WTC11 (cell line): ENCODE data around the gene TMEM179. TPM values are rescaled to one million over a fixed set of nuclear protein-coding genes. Genes with fewer than 3 reads are reported as not detected.

Experiments used
- ATAC-seq: fragments of 200-7000 bp; cut with Tn5 transposase; 2 replicates; pipeline ENCODE4 v1.10.0; 2021; ENCODE audit warnings: mild to moderate bottlenecking, moderate library complexity
- CTCF ChIA-PET: fragments of 300-600 bp; sonication (Branson Sonifier 250); formaldehyde crosslinking; loops from one replicate; lab custom pipeline; 2021; ENCODE audit warnings: antibody characterized with exemption; lab: Charles Lee
- POLR2A ChIA-PET: fragments of 350-600 bp; sonication (Branson Sonifier 250); formaldehyde crosslinking; loops from one replicate; lab custom pipeline; 2021; ENCODE audit warnings: antibody characterized with exemption; lab: Charles Lee
- DNase-seq: peaks from one replicate; pipeline ENCODE4 v3.0.0; 2021; ENCODE audit warnings: low spot score
- H3K27ac Mint-ChIP-seq: 2 replicates; pipeline ENCODE4 v1.8.0; 2021; ENCODE audit warnings: mixed read lengths
- H3K27me3 Mint-ChIP-seq: 2 replicates; pipeline ENCODE4 v1.8.0; 2021; ENCODE audit warnings: low read depth, mild to moderate bottlenecking, moderate library complexity, mixed read lengths
- H3K36me3 Mint-ChIP-seq: 2 replicates; pipeline ENCODE4 v1.8.0; 2021; ENCODE audit warnings: mixed read lengths
- H3K4me1 Mint-ChIP-seq: 2 replicates; pipeline ENCODE4 v1.8.0; 2022; ENCODE audit warnings: mixed read lengths
- H3K4me3 Mint-ChIP-seq: 2 replicates; pipeline ENCODE4 v1.8.0; 2021; ENCODE audit warnings: mild to moderate bottlenecking, moderate library complexity, mixed read lengths
- H3K9me3 Mint-ChIP-seq: 2 replicates; pipeline ENCODE4 v1.8.0; 2021; ENCODE audit warnings: mixed read lengths
- CBFB ChIP-seq: sonication (generic); formaldehyde crosslinking; IDR thresholded peaks from 2 replicates; pipeline ENCODE4 v1.8.1; 2022; ENCODE audit warnings: mild to moderate bottlenecking, low read depth, missing genetic modification reagents
- CDX4 ChIP-seq: fragments of 250-450 bp; sonication (Bioruptor Pico); IDR thresholded peaks from 2 replicates; pipeline ENCODE4 v1.9.0; 2021; ENCODE audit warnings: moderate library complexity, mild to moderate bottlenecking, inconsistent platforms, borderline replicate concordance
- CREM ChIP-seq: sonication (generic); formaldehyde crosslinking; IDR thresholded peaks from 2 replicates; pipeline ENCODE4 v1.8.1; 2022; ENCODE audit warnings: mild to moderate bottlenecking, missing genetic modification reagents, moderate library complexity
- E2F4 ChIP-seq: sonication (generic); formaldehyde crosslinking; IDR thresholded peaks from 2 replicates; pipeline ENCODE4 v1.8.1; 2022; ENCODE audit warnings: low read depth, mild to moderate bottlenecking, moderate library complexity, missing genetic modification reagents, borderline replicate concordance
- EMX1 ChIP-seq: fragments of 250-450 bp; sonication (Bioruptor Pico); IDR thresholded peaks from 2 replicates; pipeline ENCODE4 v1.8.0; 2021; ENCODE audit warnings: mild to moderate bottlenecking
- GABPB1 ChIP-seq: sonication (generic); formaldehyde crosslinking; IDR thresholded peaks from 2 replicates; pipeline ENCODE4 v1.8.1; 2023; ENCODE audit warnings: mild to moderate bottlenecking, missing genetic modification reagents
- MAX ChIP-seq: sonication (generic); formaldehyde crosslinking; IDR thresholded peaks from 2 replicates; pipeline ENCODE4 v1.8.0; 2022; ENCODE audit warnings: mild to moderate bottlenecking, missing genetic modification reagents
- OVOL2 ChIP-seq: fragments of 250-450 bp; sonication (Bioruptor Pico); IDR thresholded peaks from 2 replicates; pipeline ENCODE4 v1.9.0; 2021; ENCODE audit warnings: mild to moderate bottlenecking, borderline replicate concordance
- SOX15 ChIP-seq: fragments of 250-450 bp; sonication (Bioruptor Pico); IDR thresholded peaks from 2 replicates; pipeline ENCODE4 v1.9.0; 2021; ENCODE audit warnings: mild to moderate bottlenecking
- TCF7 ChIP-seq: sonication (generic); formaldehyde crosslinking; IDR thresholded peaks from 2 replicates; pipeline ENCODE4 v1.8.0; 2022; ENCODE audit warnings: mild to moderate bottlenecking, low read depth, missing genetic modification reagents, moderate library complexity
- TEAD1 ChIP-seq: sonication (generic); formaldehyde crosslinking; IDR thresholded peaks from 2 replicates; pipeline ENCODE4 v1.8.0; 2022; ENCODE audit warnings: mild to moderate bottlenecking, missing genetic modification reagents
- ZNF416 ChIP-seq: fragments of 250-450 bp; sonication (Bioruptor Pico); IDR thresholded peaks from 2 replicates; pipeline ENCODE4 v1.9.0; 2021; ENCODE audit warnings: mild to moderate bottlenecking, inconsistent platforms
- ZNF532 ChIP-seq: fragments of 250-450 bp; sonication (Bioruptor Pico); IDR thresholded peaks from 2 replicates; pipeline ENCODE4 v1.9.0; 2021; ENCODE audit warnings: mild to moderate bottlenecking, borderline replicate concordance
- total RNA-seq: library from RNA; stranded (reverse); gene quantifications from 3 replicates; pipeline ENCODE4 v1.2.3, GENCODE V29; 2021
- TF ChIP-seq, protein P1 (sequence below): fragments of 200-600 bp; IDR thresholded peaks from 2 replicates; pipeline ENCODE4 v1.8.0; 2022; ENCODE audit warnings: antibody characterized with exemption
- TF ChIP-seq, protein P2 (sequence below): sonication (generic); formaldehyde crosslinking; IDR thresholded peaks from 2 replicates; pipeline ENCODE4 v1.8.1; 2022; ENCODE audit warnings: mild to moderate bottlenecking, missing genetic modification reagents, moderate library complexity, borderline replicate concordance

The TMEM179 gene
- total RNA-seq, 1 experiment from 2014 or later = 2.4 TPM

- no peak for TF ChIP-seq EMX1
These were observed 20.9 kb downstream of the TMEM179 start (continued) for GRCh38 chr14:104583424-104584306.

GRCh38 chr14:104582662-104583061 lies 21.9 kb downstream of the TMEM179 start:
- CTCF ChIA-PET = interaction anchor here (0.7 to 1.1 kb wide), 2 partner anchors 9 to 445 kb away, joined by 3 read pairs; no protein-coding TSS in a partner anchor
- H3K36me3 Mint-ChIP-seq = no peaks in the 10 kb centered on the region
- no peak for TF ChIP-seq OVOL2 (CRISPR knock-in tag)
- TF ChIP-seq CDX4 (CRISPR knock-in tag) = no peak
- no peak for TF ChIP-seq ZNF416 (CRISPR knock-in tag)
- TF ChIP-seq, protein P1, sequence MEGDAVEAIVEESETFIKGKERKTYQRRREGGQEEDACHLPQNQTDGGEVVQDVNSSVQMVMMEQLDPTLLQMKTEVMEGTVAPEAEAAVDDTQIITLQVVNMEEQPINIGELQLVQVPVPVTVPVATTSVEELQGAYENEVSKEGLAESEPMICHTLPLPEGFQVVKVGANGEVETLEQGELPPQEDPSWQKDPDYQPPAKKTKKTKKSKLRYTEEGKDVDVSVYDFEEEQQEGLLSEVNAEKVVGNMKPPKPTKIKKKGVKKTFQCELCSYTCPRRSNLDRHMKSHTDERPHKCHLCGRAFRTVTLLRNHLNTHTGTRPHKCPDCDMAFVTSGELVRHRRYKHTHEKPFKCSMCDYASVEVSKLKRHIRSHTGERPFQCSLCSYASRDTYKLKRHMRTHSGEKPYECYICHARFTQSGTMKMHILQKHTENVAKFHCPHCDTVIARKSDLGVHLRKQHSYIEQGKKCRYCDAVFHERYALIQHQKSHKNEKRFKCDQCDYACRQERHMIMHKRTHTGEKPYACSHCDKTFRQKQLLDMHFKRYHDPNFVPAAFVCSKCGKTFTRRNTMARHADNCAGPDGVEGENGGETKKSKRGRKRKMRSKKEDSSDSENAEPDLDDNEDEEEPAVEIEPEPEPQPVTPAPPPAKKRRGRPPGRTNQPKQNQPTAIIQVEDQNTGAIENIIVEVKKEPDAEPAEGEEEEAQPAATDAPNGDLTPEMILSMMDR = no peak
- TF ChIP-seq TEAD1 (CRISPR knock-in tag) = no peak
- TF ChIP-seq, protein P2, sequence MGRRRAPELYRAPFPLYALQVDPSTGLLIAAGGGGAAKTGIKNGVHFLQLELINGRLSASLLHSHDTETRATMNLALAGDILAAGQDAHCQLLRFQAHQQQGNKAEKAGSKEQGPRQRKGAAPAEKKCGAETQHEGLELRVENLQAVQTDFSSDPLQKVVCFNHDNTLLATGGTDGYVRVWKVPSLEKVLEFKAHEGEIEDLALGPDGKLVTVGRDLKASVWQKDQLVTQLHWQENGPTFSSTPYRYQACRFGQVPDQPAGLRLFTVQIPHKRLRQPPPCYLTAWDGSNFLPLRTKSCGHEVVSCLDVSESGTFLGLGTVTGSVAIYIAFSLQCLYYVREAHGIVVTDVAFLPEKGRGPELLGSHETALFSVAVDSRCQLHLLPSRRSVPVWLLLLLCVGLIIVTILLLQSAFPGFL (CRISPR knock-in tag) = no peak
- TF ChIP-seq CREM (CRISPR knock-in tag) = no peak
- TF ChIP-seq ZNF532 (CRISPR knock-in tag) = no peak
- no peak for TF ChIP-seq GABPB1
- no peak for TF ChIP-seq CBFB (CRISPR knock-in tag)
- TF ChIP-seq SOX15 (CRISPR knock-in tag) = no peak
- no peak for TF ChIP-seq TCF7
- TF ChIP-seq E2F4 (CRISPR knock-in tag) = no peak
- no peak for TF ChIP-seq MAX (CRISPR knock-in tag)
- ATAC-seq = no peak
- no peak overlapping the region for H3K27ac Mint-ChIP-seq
- H3K27me3 Mint-ChIP-seq = no peaks in the 10 kb centered on the region
- no peaks in the 10 kb centered on the region for H3K9me3 Mint-ChIP-seq
- POLR2A ChIA-PET = no interaction called here
- DNase-seq = no peak
- no peaks in the 10 kb centered on the region for H3K4me1 Mint-ChIP-seq
- no peak overlapping the region for H3K4me3 Mint-ChIP-seq
